OCI-LY1 (cell line): ENCODE data around the gene C5orf24.

Experiments used
- H2AFZ ChIP-seq: fragments of 200-600 bp; sonication (generic), shearing (Covaris generic); 2 replicates; pipeline ENCODE4 v1.6.0; 2014; ENCODE audit warnings: antibody characterized with exemption, mild to moderate bottlenecking, low read length
- H3F3A ChIP-seq: fragments of 200-600 bp; sonication (generic), shearing (Covaris generic); 2 replicates; pipeline ENCODE4 v1.6.0; 2014; ENCODE audit warnings: mild to moderate bottlenecking, antibody characterized with exemption, low read length, moderate library complexity; ENCODE audit not compliant: insufficient read depth
- H3K27ac ChIP-seq: fragments of 200-600 bp; sonication (generic); 2 replicates; pipeline ENCODE4 v1.5.1; 2014; ENCODE audit warnings: low read length, mixed run types, mild to moderate bottlenecking, low read depth; ENCODE audit not compliant: poor library complexity, severe bottlenecking
- H3K27me3 ChIP-seq: fragments of 200-600 bp; sonication (generic); 2 replicates; pipeline ENCODE4 v1.6.0; 2014; ENCODE audit warnings: antibody characterized with exemption, mild to moderate bottlenecking, low read length, moderate library complexity; ENCODE audit not compliant: insufficient read depth
- H3K36me3 ChIP-seq: fragments of 200-600 bp; sonication (generic); 2 replicates; pipeline ENCODE4 v1.6.1; 2014; ENCODE audit warnings: mild to moderate bottlenecking, antibody characterized with exemption, low read length, moderate library complexity, mixed read lengths; ENCODE audit not compliant: insufficient read depth
- H3K4me1 ChIP-seq: fragments of 200-600 bp; sonication (generic); 2 replicates; pipeline ENCODE4 v1.5.1; 2014; ENCODE audit warnings: mild to moderate bottlenecking, low read length, moderate library complexity; ENCODE audit not compliant: insufficient read depth, severe bottlenecking
- H3K4me2 ChIP-seq: fragments of 200-600 bp; sonication (generic), shearing (Covaris generic); 2 replicates; pipeline ENCODE4 v1.6.1; 2014; ENCODE audit warnings: low read length
- H3K4me3 ChIP-seq: fragments of 200-600 bp; sonication (generic); 2 replicates; pipeline ENCODE4 v1.5.1; 2014; ENCODE audit warnings: low read length, low read depth, mild to moderate bottlenecking, mixed read lengths; ENCODE audit not compliant: poor library complexity, severe bottlenecking
- H3K79me2 ChIP-seq: fragments of 200-600 bp; shearing (Covaris generic); 2 replicates; pipeline ENCODE4 v1.6.1; 2016; ENCODE audit warnings: mixed run types, low read length, mixed read lengths; ENCODE audit not compliant: insufficient read depth
- H3K9ac ChIP-seq: fragments of 200-600 bp; sonication (generic), shearing (Covaris generic); 2 replicates; pipeline ENCODE4 v1.6.1; 2014; ENCODE audit warnings: mild to moderate bottlenecking, low read length, mixed read lengths
- H3K9me2 ChIP-seq: fragments of 200-600 bp; sonication (generic), shearing (Covaris generic); 2 replicates; pipeline ENCODE4 v1.6.1; 2014; ENCODE audit warnings: low read depth, mild to moderate bottlenecking, low read length, mixed read lengths
- H3K9me3 ChIP-seq: fragments of 200-600 bp; shearing (Covaris generic); 2 replicates; pipeline ENCODE4 v1.6.1; 2014; ENCODE audit warnings: low read length, mixed read lengths
- H4K20me1 ChIP-seq: fragments of 200-600 bp; sonication (generic), shearing (Covaris generic); 2 replicates; pipeline ENCODE4 v1.6.0; 2016; ENCODE audit warnings: mild to moderate bottlenecking, low read length; ENCODE audit not compliant: insufficient read depth
- CTCF ChIP-seq: fragments of 200-600 bp; sonication (generic), shearing (Covaris generic); IDR thresholded peaks from 2 replicates; pipeline ENCODE4 v1.5.1; 2017; ENCODE audit warnings: mild to moderate bottlenecking, antibody characterized with exemption, low read length, moderate library complexity, mixed read lengths
- EZH2 ChIP-seq: fragments of 200-600 bp; sonication (generic), shearing (Covaris generic); IDR thresholded peaks from 2 replicates; pipeline ENCODE4 v1.8.0; 2017; ENCODE audit warnings: borderline replicate concordance, mixed run types, mild to moderate bottlenecking, antibody characterized with exemption, low read length, moderate library complexity, mixed read lengths

The C5orf24 gene

GRCh38 chr5:134892282-134892681 is 46.5 kb downstream of the C5orf24 start:
- H3K9me3 ChIP-seq: no peaks in the 10 kb centered on the region
- H3K36me3 ChIP-seq: peaks cover 53% of the 10 kb centered on the region
- no peak overlapping the region for H3K9ac ChIP-seq
- H3K4me3 ChIP-seq: no peak overlapping the region
- H3K27ac ChIP-seq: no peak overlapping the region
- H3K9me2 ChIP-seq: no peaks in the 10 kb centered on the region
- H4K20me1 ChIP-seq: no peaks in the 10 kb centered on the region
- no peak overlapping the region for H2AFZ ChIP-seq
- H3K79me2 ChIP-seq: no peaks in the 10 kb centered on the region
- H3K4me2 ChIP-seq: no peak overlapping the region
- TF ChIP-seq EZH2 (no peak), CTCF (no peak)
- no peaks in the 10 kb centered on the region for H3K27me3 ChIP-seq
- H3K4me1 ChIP-seq: peaks cover 11% of the 10 kb centered on the region
- H3F3A ChIP-seq: no peaks in the 10 kb centered on the region

DNA sequence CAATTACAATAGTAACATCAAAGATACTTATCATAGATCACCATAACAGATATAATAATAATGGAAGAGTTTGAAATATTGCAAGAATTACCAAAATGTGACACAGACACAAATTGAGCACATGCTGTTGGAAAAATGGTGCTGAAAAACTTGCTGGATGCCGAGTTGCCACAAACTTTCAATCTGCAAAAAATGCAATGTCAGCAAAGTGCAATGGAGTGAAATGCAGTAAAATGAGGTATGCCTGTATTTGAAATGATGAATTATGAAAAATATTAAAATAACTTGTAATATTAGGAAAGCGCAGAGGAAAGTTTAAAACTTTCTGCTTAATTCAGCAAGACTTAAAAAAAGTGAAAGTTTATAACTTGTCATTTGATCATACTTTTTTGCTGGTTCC is 47.2 kb downstream of the C5orf24 start:
- H3K79me2 ChIP-seq: no peaks in the 10 kb centered on the region
- H4K20me1 ChIP-seq: no peaks in the 10 kb centered on the region
- H3F3A ChIP-seq: no peaks in the 10 kb centered on the region
- peaks cover 11% of the 10 kb centered on the region for H3K4me1 ChIP-seq
- no peak overlapping the region for H3K27ac ChIP-seq
- TF ChIP-seq CTCF (no peak), EZH2 (no peak)
- H3K9ac ChIP-seq: no peak overlapping the region
- H3K9me2 ChIP-seq: no peaks in the 10 kb centered on the region
- H2AFZ ChIP-seq: no peak overlapping the region
- no peak overlapping the region for H3K4me2 ChIP-seq
- no peaks in the 10 kb centered on the region for H3K9me3 ChIP-seq
- H3K27me3 ChIP-seq: no peaks in the 10 kb centered on the region
- H3K36me3 ChIP-seq: peaks cover 53% of the 10 kb centered on the region
- no peak overlapping the region for H3K4me3 ChIP-seq

GRCh38 chr5:134893748-134894505 is 48.2 kb downstream of the C5orf24 start:
- Histone ChIP-seq H3K36me3 (peaks cover 43% of the 10 kb centered on the region), H3K79me2 (no peaks in the 10 kb centered on the region), H3K4me2 (no peak overlapping the region), H3K9me2 (no peaks in the 10 kb centered on the region), H3K9me3 (no peaks in the 10 kb centered on the region), H2AFZ (no peak overlapping the region), H3K9ac (no peak overlapping the region), H3K4me3 (no peak overlapping the region), H3F3A (no peaks in the 10 kb centered on the region), H3K27me3 (no peaks in the 10 kb centered on the region), H3K27ac (no peak overlapping the region), H4K20me1 (no peaks in the 10 kb centered on the region), H3K4me1 (peaks cover 11% of the 10 kb centered on the region)
- TF ChIP-seq CTCF (no peak), EZH2 (no peak)
